H1 (cell line): ENCODE measurements around the gene TRIM31. TPM values are rescaled to one million over a fixed set of nuclear protein-coding genes. Genes with fewer than 3 reads are reported as not detected.

Source experiments
- CTCF ChIA-PET: fragments of 300-600 bp; sonication (Branson Sonifier 250); formaldehyde crosslinking; loops from one replicate; lab custom pipeline; 2021; ENCODE audit not compliant: partially characterized antibody; lab: Charles Lee
- POLR2A ChIA-PET: fragments of 300-600 bp; sonication (Branson Sonifier 250); formaldehyde crosslinking; loops from one replicate; lab custom pipeline; 2021; ENCODE audit warnings: inconsistent platforms; ENCODE audit not compliant: partially characterized antibody; lab: Charles Lee
- DNase-seq, 2 experiments: peaks; one replicate each; pipeline versions ENCODE4 v3.0.0 to v3.0.0-alpha.2; 2010 to 2022; ENCODE audit warnings: low spot score in 2 of 2, low read depth in 1 of 2, mixed read lengths in 1 of 2
- FAIRE-seq: peaks from 2 replicates; lab custom pipeline; 2011; peaks lifted over from hg19 to GRCh38; lab: Jason Lieb, UNC
- H2AFZ ChIP-seq: 2 replicates; pipeline ENCODE4 v1.8.1; 2012; ENCODE audit warnings: low read length, inconsistent platforms
- H2AK5ac ChIP-seq: 2 replicates; pipeline ENCODE4 v1.6.1; 2013; ENCODE audit warnings: low read depth, low read length
- H2BK120ac ChIP-seq: replicated peaks from 2 replicates; pipeline ENCODE3; 2013; ENCODE audit warnings: low read depth, low read length, inconsistent platforms
- H2BK12ac ChIP-seq: 2 replicates; pipeline ENCODE4 v1.6.1; 2013; ENCODE audit warnings: low read depth, low read length
- H2BK15ac ChIP-seq: 2 replicates; pipeline ENCODE4 v1.6.1; 2013; ENCODE audit warnings: low read length
- H2BK20ac ChIP-seq: 2 replicates; pipeline ENCODE4 v1.6.1; 2013; ENCODE audit warnings: low read length
- H2BK5ac ChIP-seq: 2 replicates; pipeline ENCODE4 v1.6.1; 2013; ENCODE audit warnings: low read depth, low read length
- H3K14ac ChIP-seq: 2 replicates; pipeline ENCODE4 v1.6.1; 2013; ENCODE audit warnings: inconsistent platforms; ENCODE audit not compliant: insufficient read length
- H3K18ac ChIP-seq: 2 replicates; pipeline ENCODE4 v1.6.1; 2013; ENCODE audit warnings: low read length; ENCODE audit errors: extremely low read depth
- H3K23ac ChIP-seq: 2 replicates; pipeline ENCODE4 v1.6.1; 2013; ENCODE audit warnings: inconsistent platforms; ENCODE audit not compliant: insufficient read length
- H3K23me2 ChIP-seq: 2 replicates; pipeline ENCODE4 v1.6.1; 2013; ENCODE audit warnings: low read depth, low read length
- H3K27ac ChIP-seq: 2 replicates; pipeline ENCODE4 v1.6.1; 2011; ENCODE audit warnings: low read depth, low read length, inconsistent platforms
- H3K27me3 ChIP-seq, 4 experiments: replicated peaks in 1 of 4; 1 replicate in 1 of 4; 2 replicates in 3 of 4; pipeline versions ENCODE4 v1.6.1 to v1.8.1; 2011 to 2013; ENCODE audit warnings: low read length in 3 of 4, mild to moderate bottlenecking in 3 of 4, inconsistent platforms in 2 of 4, mixed read lengths in 2 of 4, moderate library complexity in 1 of 4; ENCODE audit not compliant: control insufficient read depth in 3 of 4, insufficient read depth in 3 of 4; ENCODE audit errors: extremely low read depth in 1 of 4
- H3K36me3 ChIP-seq, 4 experiments: 2 replicates each; pipeline versions ENCODE4 v1.6.1 to v1.8.1; 2011 to 2013; ENCODE audit warnings: mild to moderate bottlenecking in 4 of 4, low read length in 3 of 4, moderate library complexity in 2 of 4, control low read depth in 1 of 4, inconsistent platforms in 1 of 4; ENCODE audit not compliant: insufficient read depth in 4 of 4, control insufficient read depth in 2 of 4
- H3K4ac ChIP-seq: replicated peaks from 2 replicates; pipeline ENCODE3; 2013; ENCODE audit warnings: low read length, low read depth, mixed read lengths, inconsistent platforms; ENCODE audit not compliant: insufficient read length
- H3K4me1 ChIP-seq, 4 experiments: replicated peaks in 1 of 4; 1 replicate in 1 of 4; 2 replicates in 3 of 4; pipeline versions ENCODE4 v1.6.1 to v1.8.1; 2011 to 2013; ENCODE audit warnings: low read length in 3 of 4, inconsistent platforms in 2 of 4, mixed read lengths in 1 of 4; ENCODE audit not compliant: insufficient read depth in 4 of 4, control insufficient read depth in 3 of 4
- H3K4me2 ChIP-seq, 2 experiments: 2 replicates each; pipeline versions ENCODE4 v1.6.1 to v1.8.1; 2011 to 2013; ENCODE audit warnings: low read depth in 2 of 2, low read length in 2 of 2, control low read depth in 1 of 2, inconsistent platforms in 1 of 2, mild to moderate bottlenecking in 1 of 2; ENCODE audit not compliant: insufficient read depth in 1 of 2
- H3K4me3 ChIP-seq, 4 experiments: fragments of 200-600, 300-600 bp in 1 of 4; sonication (generic), shearing (Covaris generic), sonication (Bioruptor Twin) in 1 of 4; 2 replicates each; pipeline versions ENCODE4 v1.5.1 to v1.8.1; 2011 to 2016; ENCODE audit warnings: low read length in 4 of 4, low read depth in 3 of 4, control low read depth in 2 of 4, inconsistent platforms in 2 of 4, mild to moderate bottlenecking in 2 of 4, mixed read lengths in 1 of 4, moderate library complexity in 1 of 4; ENCODE audit not compliant: insufficient read depth in 2 of 4; ENCODE audit errors: extremely low read depth in 1 of 4
- H3K56ac ChIP-seq: replicated peaks from 2 replicates; pipeline ENCODE3; 2013; ENCODE audit warnings: low read depth, mild to moderate bottlenecking, mixed read lengths, low read length, inconsistent platforms; ENCODE audit not compliant: insufficient read length
- H3K79me1 ChIP-seq: 2 replicates; pipeline ENCODE4 v1.6.1; 2013; ENCODE audit warnings: low read depth, low read length, control low read depth
- H3K79me2 ChIP-seq, 2 experiments: 2 replicates each; pipeline versions ENCODE4 v1.6.1 to v1.8.1; 2012 to 2013; ENCODE audit warnings: low read length in 2 of 2, mild to moderate bottlenecking in 2 of 2, inconsistent platforms in 1 of 2; ENCODE audit not compliant: insufficient read depth in 2 of 2, control insufficient read depth in 1 of 2
- H3K9ac ChIP-seq, 4 experiments: replicated peaks in 1 of 4; 1 replicate in 1 of 4; 2 replicates in 3 of 4; pipeline versions ENCODE4 v1.6.1 to v1.8.1; 2011 to 2013; ENCODE audit warnings: low read depth in 3 of 4, low read length in 3 of 4, control low read depth in 2 of 4, mild to moderate bottlenecking in 2 of 4, moderate library complexity in 2 of 4, inconsistent platforms in 1 of 4; ENCODE audit errors: extremely low read depth in 1 of 4
- H3K9me3 ChIP-seq, 2 experiments: 2 replicates each; pipeline versions ENCODE4 v1.6.1 to v1.8.1; 2012 to 2013; ENCODE audit warnings: mild to moderate bottlenecking in 2 of 2, moderate library complexity in 2 of 2, control low read depth in 1 of 2, inconsistent platforms in 1 of 2, low read depth in 1 of 2, low read length in 1 of 2, mixed read lengths in 1 of 2; ENCODE audit not compliant: insufficient read depth in 2 of 2
- H4K20me1 ChIP-seq, 2 experiments: replicated peaks in 1 of 2; 2 replicates each; pipeline versions ENCODE3 to v1.8.1; 2011 to 2013; ENCODE audit warnings: inconsistent platforms in 2 of 2, low read length in 2 of 2, mild to moderate bottlenecking in 1 of 2; ENCODE audit not compliant: insufficient read depth in 2 of 2, control insufficient read depth in 1 of 2
- H4K5ac ChIP-seq: 2 replicates; pipeline ENCODE4 v1.6.1; 2013; ENCODE audit warnings: low read length, low read depth, mixed read lengths, inconsistent platforms; ENCODE audit not compliant: insufficient read length
- H4K8ac ChIP-seq: 2 replicates; pipeline ENCODE4 v1.8.0; 2013; ENCODE audit warnings: mild to moderate bottlenecking, moderate library complexity, low read length, inconsistent platforms; ENCODE audit not compliant: insufficient read depth; ENCODE audit errors: extremely low read depth
- H4K91ac ChIP-seq: replicated peaks from 2 replicates; pipeline ENCODE3; 2013; ENCODE audit warnings: low read length, mixed read lengths, inconsistent platforms; ENCODE audit not compliant: insufficient read length
- CHD1 ChIP-seq: IDR thresholded peaks from 2 replicates; pipeline ENCODE4 v1.6.1; 2012; ENCODE audit warnings: low read depth, low read length, improper control_type of control experiment
- EZH2 ChIP-seq: fragments of 200-600 bp; sonication (generic); IDR thresholded peaks from 2 replicates; pipeline ENCODE4 v1.7.1; 2012; ENCODE audit warnings: low read depth, mild to moderate bottlenecking, moderate library complexity, low read length, inconsistent platforms; ENCODE audit not compliant: severe bottlenecking
- KDM1A ChIP-seq: fragments of 200-600, 300-600 bp; sonication (generic); IDR thresholded peaks from 2 replicates; pipeline ENCODE4 v1.7.1; 2016; ENCODE audit warnings: mild to moderate bottlenecking, low read length, borderline replicate concordance
- KDM5A ChIP-seq: fragments of 200-600 bp; IDR thresholded peaks from 2 replicates; pipeline ENCODE4 v1.7.1; 2012; ENCODE audit warnings: mild to moderate bottlenecking, low read length, inconsistent platforms, mixed read lengths
- SIX5 ChIP-seq: IDR thresholded peaks from 2 replicates; pipeline ENCODE4 v1.6.1; 2011; ENCODE audit warnings: mild to moderate bottlenecking, low read depth, low read length
- SP1 ChIP-seq: IDR thresholded peaks from 2 replicates; pipeline ENCODE4 v1.6.1; 2011; ENCODE audit warnings: low read depth, low read length
- SP4 ChIP-seq: IDR thresholded peaks from 2 replicates; pipeline ENCODE4 v1.6.1; 2012; ENCODE audit warnings: low read length, inconsistent platforms
- SRF ChIP-seq: IDR thresholded peaks from 2 replicates; pipeline ENCODE4 v1.6.1; 2011; ENCODE audit warnings: mild to moderate bottlenecking, low read depth, low read length, moderate library complexity
- TAF1 ChIP-seq: IDR thresholded peaks from 2 replicates; pipeline ENCODE4 v1.6.1; 2011; ENCODE audit warnings: mild to moderate bottlenecking, low read depth, low read length
- TAF7 ChIP-seq: optimal IDR thresholded peaks from 2 replicates; pipeline ENCODE3; 2011; ENCODE audit warnings: low read depth, mild to moderate bottlenecking, inconsistent platforms, low read length, moderate library complexity, borderline replicate concordance
- WGBS, 2 experiments: shearing (Covaris generic) in 1 of 2; methylation state at CpG; one replicate each; pipeline versions ENCODE4 v1.1.6 to v1.1.7; 2013 to 2015; ENCODE audit warnings: low lambda C conversion rate in 2 of 2, mixed read lengths in 2 of 2, inconsistent platforms in 1 of 2, low coverage in 1 of 2, missing lambda C conversion rate in 1 of 2; ENCODE audit not compliant: insufficient replicate concordance in 2 of 2, insufficient coverage in 1 of 2, insufficient read length in 1 of 2; ENCODE audit errors: extremely low coverage in 1 of 2, missing lambda C conversion rate in 1 of 2; 5-methylcytosine and 5-hydroxymethylcytosine counted together
- polyA plus RNA-seq, 7 experiments: library from polyadenylated mRNA; depleted of rRNA in 3 of 7; stranded (reverse) in 5 of 7; unstranded in 2 of 7; fragments of >200 nt in 5 of 7; fragments of 200-250 nt in 2 of 7; gene quantifications; 1 replicate in 5 of 7; 2 replicates in 1 of 7; 4 replicates in 1 of 7; pipeline versions ENCODE4 v1.2.1 to v1.2.3, GENCODE V29; 2011 to 2013; ENCODE audit warnings: missing spikeins in 2 of 7, mixed read lengths in 2 of 7
- total RNA-seq: library from RNA; stranded (reverse); fragmentation: NEBNext Ultra II Directional; extraction: Animal tissue kit (Norgen Biotek cat#: 25700); gene quantifications from 2 replicates; pipeline ENCODE4 v1.2.1, GENCODE V29; 2021
- TF ChIP-seq, protein P1 (sequence below): IDR thresholded peaks from 2 replicates; pipeline ENCODE4 v1.6.1; 2011; ENCODE audit warnings: low read depth, mild to moderate bottlenecking, low read length; ENCODE audit not compliant: insufficient read depth

Gene TRIM31
- total and polyA plus RNA-seq, 2 of the 8 experiments (the other 6 are each of a cell fraction or from before 2014, with no cell fraction given) = not detected

DNA sequence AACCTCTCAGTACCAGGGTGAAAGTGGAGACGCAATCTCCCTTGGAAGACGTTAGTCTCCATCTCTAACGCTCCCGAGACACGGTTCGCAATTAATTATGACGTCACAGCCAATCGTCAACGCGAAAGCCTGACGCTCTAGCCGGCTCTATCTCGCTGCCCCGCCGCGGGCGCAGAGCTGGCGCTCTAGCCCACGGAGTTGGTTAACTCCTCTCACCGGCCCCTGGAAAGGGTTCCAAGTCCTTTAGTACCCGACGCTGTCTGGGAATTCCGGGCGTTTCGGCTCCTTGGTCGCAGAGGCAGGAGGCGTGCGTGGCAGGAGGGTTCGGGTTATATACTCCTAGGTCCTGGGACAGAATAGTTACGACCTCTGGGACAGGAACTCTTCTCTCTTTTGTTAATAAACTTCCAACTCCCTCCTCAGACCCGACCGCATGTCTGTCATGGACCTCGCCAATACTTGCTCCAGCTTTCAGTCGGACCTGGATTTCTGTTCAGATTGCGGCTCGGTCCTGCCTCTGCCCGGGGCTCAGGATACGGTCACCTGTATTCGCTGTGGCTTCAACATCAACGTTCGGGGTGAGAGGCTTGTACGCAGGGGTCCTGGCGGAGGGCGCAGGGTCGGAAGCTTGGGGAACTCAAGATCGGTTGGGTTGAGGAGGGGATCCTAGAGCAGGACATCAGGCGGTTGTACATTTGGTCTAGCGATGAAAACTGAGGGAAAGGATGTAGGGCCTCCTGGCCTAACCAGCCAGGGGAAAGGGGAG lies 51.6 kb downstream of the TRIM31 start, which contains the start of gene POLR1H:
Gene POLR1H (plus strand): TSS at position 174 of the 766 bp plus-strand sequence. CDS start 260 bp downstream, at position 434.
- no peak within 1 kb of the TSS for H4K91ac ChIP-seq
- H3K4ac ChIP-seq = no peak within 1 kb of the TSS
- peak within 1 kb of the TSS; percentile 96; the same call in 1 of the 2 replicates for H4K8ac ChIP-seq
- peak within 1 kb of the TSS; percentile 81 for H3K27ac ChIP-seq
- no peaks in the 10 kb centered on the region for H3K79me1 ChIP-seq
- peak within 1 kb of the TSS; percentile 40 for H2BK120ac ChIP-seq
- DNase-seq (peak; percentile 77 to 87), FAIRE-seq (peak; percentile 24)
- H3K18ac ChIP-seq = peak within 1 kb of the TSS; percentile 81
- H2AK5ac ChIP-seq = peak within 1 kb of the TSS; percentile 1; the same call in 1 of the 2 replicates
- peak within 1 kb of the TSS; percentile 67 for H2BK5ac ChIP-seq
- peak within 1 kb of the TSS; percentile 84 to 93 for H3K4me2 ChIP-seq
- no peaks in the 10 kb centered on the region for H3K9me3 ChIP-seq
- no peak within 1 kb of the TSS for H2BK20ac ChIP-seq
- no peaks in the 10 kb centered on the region for H3K27me3 ChIP-seq
- 2% methylated on average over 44 of the region's 48 CpGs; no CpG with 5 or more reads in 1 of the 2 experiments for WGBS, 2 experiments
- H2BK12ac ChIP-seq = peak within 1 kb of the TSS; percentile 55; the same call in 1 of the 2 replicates
- H3K9ac ChIP-seq = peak within 1 kb of the TSS; percentile 76 to 90 (median 86)
- peaks cover 0 to 16% of the 10 kb centered on the region in 2 experiments; a peak in 2 of 4 replicates for H3K79me2 ChIP-seq
- ChIA-PET CTCF (interaction anchor here (1.3 to 1.5 kb wide), 2 partner anchors 15 to 55 kb away, joined by 3 to 4 read pairs; no protein-coding TSS in a partner anchor), POLR2A (interaction anchor here (0.7 to 2.9 kb wide), 17 partner anchors 9 to 395 kb away, joined by 3 to 21 read pairs (median 3); partner anchors contain the start of genes RNF39 and TRIM10)
- no peaks in the 10 kb centered on the region for H4K20me1 ChIP-seq
- peaks cover 0 to 9% (median 7%) of the 10 kb centered on the region in 4 experiments; a peak in 5 of 7 replicates for H3K4me1 ChIP-seq
- H3K14ac ChIP-seq = peak within 1 kb of the TSS; percentile 5
- H2BK15ac ChIP-seq = peak within 1 kb of the TSS; percentile 36; the same call in 1 of the 2 replicates
- peaks cover 0 to 4% (median under 1%) of the 10 kb centered on the region in 4 experiments; a peak in 4 of 8 replicates for H3K36me3 ChIP-seq
- peak within 1 kb of the TSS; percentile 47 for H3K56ac ChIP-seq
- H3K23ac ChIP-seq = no peak within 1 kb of the TSS
- peak within 1 kb of the TSS; percentile 28 for H4K5ac ChIP-seq
- peak within 1 kb of the TSS; percentile 96 for H2AFZ ChIP-seq
- peaks cover 11% of the 10 kb centered on the region for H3K23me2 ChIP-seq
- peak within 1 kb of the TSS; percentile 90 to 100 (median 99) for H3K4me3 ChIP-seq
- TF ChIP-seq KDM1A = no peak
- peak; percentile 51 for TF ChIP-seq SRF
- TF ChIP-seq KDM5A = peak; percentile 92
- no peak for TF ChIP-seq CHD1
- peak; percentile 72 for TF ChIP-seq TAF7
- TF ChIP-seq, protein P1, sequence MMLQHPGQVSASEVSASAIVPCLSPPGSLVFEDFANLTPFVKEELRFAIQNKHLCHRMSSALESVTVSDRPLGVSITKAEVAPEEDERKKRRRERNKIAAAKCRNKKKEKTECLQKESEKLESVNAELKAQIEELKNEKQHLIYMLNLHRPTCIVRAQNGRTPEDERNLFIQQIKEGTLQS = peak; percentile 51; the same call in 1 of the 2 replicates
- peak; percentile 90 for TF ChIP-seq SP1
- peak; percentile 15; the same call in 1 of the 2 replicates for TF ChIP-seq SIX5
- TF ChIP-seq EZH2 = no peak
- TF ChIP-seq TAF1 = peak; percentile 96
- peak; percentile 59; the same call in 1 of the 2 replicates for TF ChIP-seq SP4
